HG03097 (cell line): ENCODE measurements around the gene NUP88.
A peak's percentile ranks its signal among the peaks of the same experiment; 100 is the strongest.

ENCODE experiments used
- ATAC-seq: cut with Tn5 transposase; IDR thresholded peaks from one replicate; pipeline ENCODE4 v1.9.1; 2021; ENCODE audit not compliant: unreplicated experiment, low FRiP score

The NUP88 gene

GRCh38 chr17:5419959-5420653, 644 bp upstream of the NUP88 start, which contains the start of gene RPAIN:
Gene RPAIN (plus strand): TSS chr17:5420182. CDS start chr17:5420211, 29 bp downstream.
- ATAC-seq = peak; percentile 45

- ATAC-seq = no peak
These were observed 555 bp downstream of the NUP88 start for GRCh38 chr17:5418858-5419355.

GRCh38 chr17:5416901-5417300, 2.6 kb downstream of the NUP88 start:
- ATAC-seq = no peak

- no peak for ATAC-seq
These were observed 5.8 kb downstream of the NUP88 start for GRCh38 chr17:5413682-5414081.

DNA sequence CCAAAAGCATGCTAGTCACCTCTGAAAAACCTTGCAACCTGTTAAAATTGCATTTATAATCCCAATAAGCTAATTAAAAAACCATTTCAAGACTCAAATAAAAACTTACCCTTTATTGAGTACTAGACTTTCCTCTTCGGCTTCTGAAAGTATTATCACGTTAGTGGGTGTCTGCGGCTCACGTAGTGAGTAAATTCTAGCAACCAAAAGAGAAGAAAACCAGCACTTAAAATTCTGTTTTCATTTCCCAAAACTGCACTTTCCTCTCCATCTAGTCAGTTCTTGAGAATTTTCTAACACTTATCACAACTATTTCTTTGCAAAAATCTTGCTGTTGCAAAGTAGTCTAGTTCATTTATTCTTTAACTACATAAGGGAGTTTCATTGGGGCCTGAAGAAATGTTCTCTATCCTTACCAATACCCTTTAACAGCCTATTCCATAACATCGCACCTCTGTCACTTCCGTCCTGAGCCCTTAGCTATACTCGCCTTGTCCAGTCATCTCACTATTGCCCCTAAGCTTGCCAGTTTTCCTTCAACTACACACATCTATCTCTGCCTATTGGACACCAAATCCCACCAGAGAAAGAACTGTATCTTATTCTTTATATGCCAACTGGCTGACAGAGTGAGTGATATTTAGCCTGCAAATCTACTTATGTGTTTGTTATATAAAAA, 8.7 kb downstream of the NUP88 start:
- ATAC-seq = no peak

DNA sequence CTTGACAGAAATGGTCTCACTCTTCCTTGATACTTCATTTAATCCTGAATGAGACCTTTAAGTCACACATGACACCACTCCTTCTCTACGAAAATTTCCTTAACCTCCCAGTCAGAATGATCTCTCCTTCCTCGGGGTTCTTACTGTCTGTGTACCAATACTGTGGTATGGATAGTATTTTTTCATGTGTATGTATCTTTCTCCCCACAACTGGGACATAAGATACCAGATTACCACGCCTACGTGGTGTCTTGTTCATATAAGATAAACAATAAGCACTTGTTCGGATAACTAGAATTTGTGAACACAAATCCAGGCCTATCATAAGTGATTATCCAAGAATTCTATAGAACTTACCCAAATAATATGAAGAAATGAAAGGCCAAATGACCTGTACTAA, 11.3 kb downstream of the NUP88 start:
- ATAC-seq = no peak

DNA sequence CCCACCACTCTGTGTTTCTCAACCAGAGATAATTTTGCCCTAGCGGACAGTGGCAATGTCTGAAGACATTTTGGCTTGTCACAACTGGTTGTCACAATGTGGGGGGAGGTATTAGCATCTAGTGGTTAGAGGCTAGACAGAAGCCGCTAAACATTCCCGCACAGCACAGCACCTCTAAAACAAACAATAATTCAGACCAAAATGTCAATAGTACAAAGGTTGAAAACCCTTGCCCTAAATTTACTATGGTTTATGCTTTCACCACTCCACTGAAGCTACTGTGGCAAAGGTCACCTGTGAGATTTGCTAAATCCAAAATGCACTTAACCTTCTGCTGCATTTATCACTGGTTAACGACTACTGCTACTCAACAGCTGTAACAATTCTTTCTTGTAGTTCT, 14.1 kb downstream of the NUP88 start:
- no peak for ATAC-seq

DNA sequence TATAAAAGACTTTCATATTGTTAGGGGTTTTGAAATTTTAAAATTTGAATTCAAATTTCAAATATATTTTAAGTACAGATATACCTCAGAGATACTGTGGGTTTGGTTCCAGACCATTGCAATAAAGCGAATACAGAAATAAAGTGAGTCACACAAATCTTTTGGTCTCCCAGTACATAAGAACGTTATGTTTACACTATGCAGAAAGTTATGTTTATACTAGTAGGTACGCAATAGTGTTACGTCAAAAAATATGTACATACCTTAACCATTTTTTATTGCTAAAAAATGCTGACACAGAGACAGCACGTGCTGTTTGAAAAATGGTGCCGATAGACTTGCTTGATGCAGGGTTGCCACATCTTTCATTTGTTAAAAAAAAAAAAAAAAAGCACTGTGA, 19.7 kb downstream of the NUP88 start:
- ATAC-seq = no peak

- ATAC-seq = no peak
These were observed 22.9 kb downstream of the NUP88 start for GRCh38 chr17:5396612-5397011.

DNA sequence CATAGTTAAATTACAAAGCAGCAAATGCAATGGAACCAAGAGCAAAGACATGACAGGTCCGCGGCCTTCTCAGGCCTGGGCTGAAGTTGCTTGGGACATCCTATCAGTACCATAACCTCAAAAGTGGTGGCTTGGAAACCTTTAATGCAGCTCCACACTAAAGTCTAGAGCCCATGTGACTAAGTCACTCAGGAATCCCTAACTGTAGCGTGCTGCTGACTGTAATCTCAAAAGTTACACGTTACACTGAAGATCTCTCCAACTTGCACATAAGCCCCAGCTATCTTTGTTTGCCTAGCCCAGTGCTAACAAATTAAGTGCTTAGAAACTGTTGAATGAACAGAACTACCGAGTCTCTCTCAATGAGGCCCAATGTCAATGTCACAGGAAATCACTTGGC, 27.8 kb downstream of the NUP88 start:
- no peak for ATAC-seq

DNA sequence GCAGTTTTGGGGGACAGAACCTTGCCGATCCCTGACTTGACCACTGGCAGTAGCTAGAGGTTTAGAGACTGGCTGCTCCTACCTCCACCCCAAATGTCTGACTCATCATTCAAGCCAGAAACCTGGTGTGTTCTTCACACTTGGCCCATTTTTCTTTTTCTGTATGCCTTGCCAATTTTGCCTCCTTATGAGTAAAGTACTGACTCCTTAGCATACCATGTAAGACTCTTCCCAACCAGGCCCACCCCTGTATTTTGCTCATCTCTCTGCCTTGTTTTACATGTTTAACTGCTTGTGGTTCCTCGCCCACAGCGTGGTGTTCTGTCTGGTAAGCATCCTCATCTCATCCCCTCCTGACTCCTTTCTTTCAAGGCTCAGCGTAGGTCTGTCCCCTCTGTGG, 37.9 kb downstream of the NUP88 start:
- ATAC-seq = no peak

DNA sequence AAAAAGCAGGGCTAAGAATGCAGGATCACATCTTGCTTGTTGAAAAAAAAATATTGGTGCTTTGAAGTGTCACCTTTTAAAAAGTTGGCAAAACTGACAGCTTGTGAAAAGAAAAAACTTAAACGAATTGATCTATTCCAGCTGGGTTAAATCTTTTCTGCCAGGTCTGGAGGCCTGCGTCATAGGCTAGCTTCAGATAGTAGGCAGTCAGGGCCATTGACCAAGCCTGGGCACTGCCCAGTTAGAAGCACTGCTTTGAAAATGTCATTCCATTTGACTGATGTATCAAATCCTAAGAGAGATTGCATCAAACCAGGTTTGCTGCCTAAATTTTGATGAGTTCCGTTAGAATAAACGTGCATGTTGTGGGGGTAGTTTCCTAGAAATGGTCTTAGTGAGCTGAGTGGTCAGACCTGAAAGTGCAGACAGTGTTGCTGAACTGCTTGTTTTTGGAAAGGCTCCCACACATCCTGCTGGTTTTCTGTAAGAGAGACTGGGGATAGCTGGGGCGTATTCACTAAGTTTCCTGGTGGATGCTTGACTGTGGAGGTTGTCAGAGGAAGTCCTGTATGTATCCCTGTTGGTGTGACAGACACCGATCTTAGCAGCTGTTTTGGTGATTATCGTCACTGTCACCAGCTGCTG, 38.8 kb downstream of the NUP88 start:
- ATAC-seq = no peak

GRCh38 chr17:5379351-5380107, 39.9 kb downstream of the NUP88 start:
- no peak for ATAC-seq

GRCh38 chr17:5378566-5379207, 40.8 kb downstream of the NUP88 start:
- ATAC-seq = no peak

DNA sequence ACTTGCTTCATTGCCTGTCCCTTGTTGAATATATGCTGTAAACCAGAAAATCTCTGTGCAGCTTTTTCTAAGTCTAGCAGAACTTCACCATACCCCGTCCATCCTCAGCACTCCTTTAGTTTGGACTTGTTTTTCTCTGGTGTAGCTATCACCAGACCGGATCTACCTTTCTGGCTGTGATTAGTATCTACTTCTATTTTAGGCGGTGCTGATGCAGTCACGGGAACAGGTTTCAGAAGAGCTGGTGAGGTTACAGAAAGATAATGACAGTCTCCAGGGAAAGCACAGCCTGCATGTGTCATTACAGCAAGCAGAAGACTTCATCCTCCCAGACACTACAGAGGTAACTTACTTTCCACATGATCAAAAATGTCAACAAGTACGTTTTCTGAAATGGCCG, 46.4 kb downstream of the NUP88 start:
- no peak for ATAC-seq

GRCh38 chr17:5370411-5370810, 49.1 kb downstream of the NUP88 start:
- ATAC-seq = no peak

- ATAC-seq = no peak
These were observed 53.6 kb downstream of the NUP88 start for GRCh38 chr17:5365831-5366230.

DNA sequence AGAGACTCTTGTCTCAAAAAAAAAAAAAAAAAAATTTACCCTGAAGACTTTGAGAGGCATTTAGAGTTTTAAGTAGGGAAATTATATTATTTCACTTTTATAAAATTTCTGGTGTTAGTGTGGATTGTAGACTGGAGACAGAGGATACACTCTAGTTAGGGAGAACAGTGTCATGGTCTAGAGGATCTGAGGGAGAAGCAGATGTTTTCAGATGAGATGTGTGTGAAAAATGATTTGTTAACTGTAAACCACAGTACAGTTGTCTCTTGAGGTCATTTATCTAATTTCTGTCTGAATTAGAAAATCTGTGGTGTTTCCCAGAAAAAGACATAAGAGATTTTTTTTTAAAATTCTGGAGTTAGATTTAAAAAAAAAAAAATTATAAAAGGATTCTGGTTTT, 54.8 kb downstream of the NUP88 start:
- ATAC-seq = no peak

DNA sequence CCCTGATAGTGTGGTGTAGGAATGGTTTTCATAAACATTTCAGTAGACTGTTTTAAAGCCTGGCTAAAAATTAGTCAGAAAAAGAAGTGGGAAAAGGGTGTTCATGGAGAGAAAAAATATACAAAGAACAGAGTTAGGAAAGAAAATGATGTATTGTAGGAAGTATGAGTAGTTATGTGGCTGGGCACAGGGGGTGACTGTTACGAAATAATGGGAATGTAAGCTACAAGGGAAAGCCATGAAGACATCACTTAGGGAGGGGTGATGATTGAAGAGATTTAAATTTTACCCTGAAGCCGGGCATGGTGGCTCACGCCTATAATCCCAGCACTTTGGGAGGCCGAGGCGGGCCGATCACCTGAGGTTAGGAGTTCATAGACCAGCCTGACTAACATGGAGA, 55.3 kb downstream of the NUP88 start:
- ATAC-seq = no peak

- no peak for ATAC-seq
These were observed 57.2 kb downstream of the NUP88 start for GRCh38 chr17:5362162-5362811.
